Fibroblast of lung (primary cell): ENCODE results near the gene RNF39. TPM values are rescaled to one million over a fixed set of nuclear protein-coding genes. Genes with fewer than 3 reads are reported as not detected.
A peak's percentile ranks its signal among the peaks of the same experiment; 100 is the strongest.

Experiments
- DNase-seq, 2 donors: peaks; one replicate each; pipeline versions ENCODE4 v3.0.0 to v3.0.0-alpha.2; 2010; ENCODE audit warnings: low read depth in 2 of 2
- H2AFZ ChIP-seq: 2 replicates; pipeline ENCODE4 v1.5.1; 2012; ENCODE audit warnings: low read length, control low read depth, inconsistent platforms
- H3K27ac ChIP-seq: 2 replicates; pipeline ENCODE4 v1.5.1; 2011; ENCODE audit warnings: low read length, control low read depth; ENCODE audit not compliant: insufficient read depth
- H3K27me3 ChIP-seq: 2 replicates; pipeline ENCODE4 v1.5.1; 2011; ENCODE audit warnings: mild to moderate bottlenecking, low read length; ENCODE audit not compliant: control insufficient read depth, insufficient read depth
- H3K36me3 ChIP-seq: 2 replicates; pipeline ENCODE4 v1.5.1; 2011; ENCODE audit warnings: low read length; ENCODE audit not compliant: control insufficient read depth, insufficient read depth
- H3K4me1 ChIP-seq: 2 replicates; pipeline ENCODE4 v1.5.1; 2011; ENCODE audit warnings: low read length; ENCODE audit not compliant: control insufficient read depth, insufficient read depth; ENCODE audit errors: extremely low read depth
- H3K4me2 ChIP-seq: 2 replicates; pipeline ENCODE4 v1.5.1; 2011; ENCODE audit warnings: low read length, control low read depth; ENCODE audit not compliant: insufficient read depth; ENCODE audit errors: extremely low read depth
- H3K4me3 ChIP-seq, 4 experiments: fragments of 200-600 bp in 1 of 4; sonication (generic) in 1 of 4; replicated peaks in 1 of 4; 2 replicates each; pipeline ENCODE4 v1.5.1; 2011 to 2016; ENCODE audit warnings: low read length in 4 of 4, low read depth in 3 of 4, mild to moderate bottlenecking in 3 of 4, control low read depth in 2 of 4, inconsistent platforms in 1 of 4, mixed read lengths in 1 of 4; ENCODE audit not compliant: insufficient read depth in 1 of 4; ENCODE audit errors: control extremely low read depth in 1 of 4
- H3K79me2 ChIP-seq: 2 replicates; pipeline ENCODE4 v1.5.1; 2012; ENCODE audit warnings: mild to moderate bottlenecking, low read length, inconsistent platforms; ENCODE audit not compliant: control insufficient read depth, insufficient read depth
- H3K9ac ChIP-seq: 2 replicates; pipeline ENCODE4 v1.5.1; 2011; ENCODE audit warnings: mild to moderate bottlenecking, low read length, control low read depth; ENCODE audit not compliant: insufficient read depth
- H3K9me3 ChIP-seq: 2 replicates; pipeline ENCODE4 v1.5.1; 2012; ENCODE audit warnings: low read depth, low read length; ENCODE audit not compliant: control insufficient read depth, insufficient read depth
- H4K20me1 ChIP-seq: 2 replicates; pipeline ENCODE4 v1.5.1; 2011; ENCODE audit warnings: low read length; ENCODE audit not compliant: control insufficient read depth, insufficient read depth; ENCODE audit errors: extremely low read depth
- EZH2 ChIP-seq: IDR thresholded peaks from 2 replicates; pipeline ENCODE4 v1.5.1; 2012; ENCODE audit warnings: low read length, control low read depth, mild to moderate bottlenecking; ENCODE audit errors: missing control alignments
- polyA minus RNA-seq: library from RNA; depleted of rRNA, polyadenylated mRNA; stranded (reverse); fragments of >200 nt; gene quantifications from 2 replicates; pipeline ENCODE4 v1.2.3, GENCODE V29; 2011; ENCODE audit warnings: low replicate concordance
- polyA plus RNA-seq, 2 donors: library from polyadenylated mRNA; depleted of rRNA in 1 of 2; stranded (reverse) in 1 of 2; unstranded in 1 of 2; fragments of >200 nt; gene quantifications; 2 replicates each; pipeline ENCODE4 v1.2.1, GENCODE V29; 2011 to 2012; ENCODE audit warnings: missing spikeins in 1 of 2
- total RNA-seq: library from RNA; depleted of rRNA; stranded (reverse); fragments of >200 nt; gene quantifications from 2 replicates; pipeline ENCODE4 v1.2.1, GENCODE V29; 2014
- TF ChIP-seq, protein P1 (sequence below), 2 donors: IDR thresholded peaks in 1 of 2; conservative IDR thresholded peaks in 1 of 2; 1 replicate in 1 of 2; 2 replicates in 1 of 2; pipeline ENCODE4 v1.5.1; 2011 to 2012; ENCODE audit warnings: low read length in 2 of 2, control low read depth in 1 of 2, inconsistent platforms in 1 of 2, low read depth in 1 of 2, mild to moderate bottlenecking in 1 of 2

RNF39 gene, protein sequence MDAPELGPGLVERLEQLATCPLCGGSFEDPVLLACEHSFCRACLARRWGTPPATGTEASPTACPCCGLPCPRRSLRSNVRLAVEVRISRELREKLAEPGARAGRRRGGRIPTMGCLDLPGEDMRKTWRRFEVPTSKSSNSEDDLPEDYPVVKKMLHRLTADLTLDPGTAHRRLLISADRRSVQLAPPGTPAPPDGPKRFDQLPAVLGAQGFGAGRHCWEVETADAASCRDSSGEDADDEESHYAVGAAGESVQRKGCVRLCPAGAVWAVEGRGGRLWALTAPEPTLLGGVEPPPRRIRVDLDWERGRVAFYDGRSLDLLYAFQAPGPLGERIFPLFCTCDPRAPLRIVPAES
- total RNA-seq, result not detected in 2 replicates
- not detected in 2 replicates for polyA plus RNA-seq
- 0.23 and 0.57 TPM in 2 replicates for polyA plus RNA-seq (2012)
- not detected in 2 replicates for polyA minus RNA-seq

- no peak for DNase-seq
- Histone ChIP-seq H2AFZ (no peak within 1 kb of the TSS), H3K27me3 (peaks cover 80% of the 10 kb centered on the region)
Measured at GRCh38 chr6:30075094-30075789, at the start of gene RNF39. TSS of gene RNF39 (minus strand) at chr6:30075769. CDS start at chr6:30075585, 184 bp downstream.

DNA sequence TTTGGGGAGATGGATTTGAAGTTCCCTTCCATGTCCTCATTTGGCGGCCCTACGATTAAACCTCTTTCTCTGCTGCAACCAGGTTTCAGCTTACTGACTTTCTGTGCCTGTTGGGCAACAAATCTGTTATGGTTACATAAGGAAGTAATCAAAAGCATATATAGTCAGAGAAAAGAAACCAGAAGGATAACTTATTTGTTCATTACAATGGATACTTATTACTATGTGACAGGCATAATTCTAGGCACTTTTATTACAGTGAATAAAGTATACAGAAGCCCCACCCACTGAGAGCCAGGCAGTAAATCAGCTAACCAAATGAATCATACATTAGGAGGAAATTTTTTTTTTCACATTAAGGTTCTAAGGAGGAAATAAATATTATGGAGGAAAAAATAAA is 46.9 kb upstream of the RNF39 start:
- Histone ChIP-seq H3K27me3 (peaks cover 8% of the 10 kb centered on the region), H3K4me2 (no peak overlapping the region), H3K9me3 (no peaks in the 10 kb centered on the region), H2AFZ (no peak overlapping the region), H3K4me3 (no peak overlapping the region), H3K36me3 (no peaks in the 10 kb centered on the region), H3K4me1 (no peaks in the 10 kb centered on the region), H3K79me2 (no peaks in the 10 kb centered on the region), H3K9ac (no peak overlapping the region), H4K20me1 (no peaks in the 10 kb centered on the region), H3K27ac (no peak overlapping the region)
- no peak for DNase-seq
- no peak for TF ChIP-seq EZH2
- TF ChIP-seq, protein P1, sequence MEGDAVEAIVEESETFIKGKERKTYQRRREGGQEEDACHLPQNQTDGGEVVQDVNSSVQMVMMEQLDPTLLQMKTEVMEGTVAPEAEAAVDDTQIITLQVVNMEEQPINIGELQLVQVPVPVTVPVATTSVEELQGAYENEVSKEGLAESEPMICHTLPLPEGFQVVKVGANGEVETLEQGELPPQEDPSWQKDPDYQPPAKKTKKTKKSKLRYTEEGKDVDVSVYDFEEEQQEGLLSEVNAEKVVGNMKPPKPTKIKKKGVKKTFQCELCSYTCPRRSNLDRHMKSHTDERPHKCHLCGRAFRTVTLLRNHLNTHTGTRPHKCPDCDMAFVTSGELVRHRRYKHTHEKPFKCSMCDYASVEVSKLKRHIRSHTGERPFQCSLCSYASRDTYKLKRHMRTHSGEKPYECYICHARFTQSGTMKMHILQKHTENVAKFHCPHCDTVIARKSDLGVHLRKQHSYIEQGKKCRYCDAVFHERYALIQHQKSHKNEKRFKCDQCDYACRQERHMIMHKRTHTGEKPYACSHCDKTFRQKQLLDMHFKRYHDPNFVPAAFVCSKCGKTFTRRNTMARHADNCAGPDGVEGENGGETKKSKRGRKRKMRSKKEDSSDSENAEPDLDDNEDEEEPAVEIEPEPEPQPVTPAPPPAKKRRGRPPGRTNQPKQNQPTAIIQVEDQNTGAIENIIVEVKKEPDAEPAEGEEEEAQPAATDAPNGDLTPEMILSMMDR (conservative IDR thresholded peaks at IDR 0.05 in 1 of 2, IDR thresholded peaks at IDR 0.05 in 1 of 2; ENCODE audit: low read depth in 1 of 2, low read length in 2 of 2), result no peak

More at GRCh38 chr6:30075094-30075789, at the start of gene RNF39:
- Histone ChIP-seq H4K20me1 (no peaks in the 10 kb centered on the region), H3K79me2 (no peaks in the 10 kb centered on the region), H3K4me1 (peaks cover 2% of the 10 kb centered on the region), H3K4me3 (peak within 1 kb of the TSS in 2 of 4 experiments; percentile 28 to 50), H3K9me3 (no peaks in the 10 kb centered on the region), H3K9ac (no peak within 1 kb of the TSS), H3K36me3 (no peaks in the 10 kb centered on the region), H3K27ac (no peak within 1 kb of the TSS), H3K4me2 (peak within 1 kb of the TSS; percentile 32)
- TF ChIP-seq EZH2, result peak; percentile 97
- TF ChIP-seq, protein P1 (conservative IDR thresholded peaks at IDR 0.05 in 1 of 2, IDR thresholded peaks at IDR 0.05 in 1 of 2; ENCODE audit: low read depth in 1 of 2, low read length in 2 of 2), result no peak
